Activated naive CD8-positive, alpha-beta T cell treated with anti-CD3 and anti-CD28 coated beads, Interleukin-2, amount 50 U/mL, for 16 hours (primary cell): ENCODE results near the gene AAGAB.
"Not testable (repeated sequence)": the region's sequence is repeated elsewhere in the genome, so short reads cannot be mapped to it uniquely, and the experiment has no call there.

ENCODE experiments used
- DNase-seq: peaks from one replicate; pipeline ENCODE4 v3.0.0-alpha.2; 2020; ENCODE audit warnings: low read depth, low spot score

The AAGAB gene

GRCh38 chr15:67253101-67253500, 1.4 kb downstream of the AAGAB start:
- DNase-seq = no peak

GRCh38 chr15:67251318-67251717, 3.1 kb downstream of the AAGAB start:
- no peak for DNase-seq

GRCh38 chr15:67249830-67250229, 4.6 kb downstream of the AAGAB start:
- no peak for DNase-seq

GRCh38 chr15:67248011-67248505, 6.4 kb downstream of the AAGAB start:
- no peak for DNase-seq

GRCh38 chr15:67246606-67247005, 7.9 kb downstream of the AAGAB start:
- DNase-seq = not testable (repeated sequence)

- DNase-seq = no peak
These were observed 9.4 kb downstream of the AAGAB start for GRCh38 chr15:67244971-67245478.

GRCh38 chr15:67242708-67243111, 11.8 kb downstream of the AAGAB start:
- no peak for DNase-seq

- DNase-seq = no peak
These were observed 13.2 kb downstream of the AAGAB start for GRCh38 chr15:67241132-67241855.

GRCh38 chr15:67240235-67241131, 14.0 kb downstream of the AAGAB start:
- DNase-seq = no peak

- no peak for DNase-seq
These were observed 21.9 kb downstream of the AAGAB start for GRCh38 chr15:67232591-67232990.

- DNase-seq = no peak
These were observed 24.0 kb downstream of the AAGAB start for GRCh38 chr15:67230504-67230903.

GRCh38 chr15:67228286-67228685, 26.2 kb downstream of the AAGAB start:
- DNase-seq = no peak

- no peak for DNase-seq
These were observed 26.6 kb downstream of the AAGAB start for GRCh38 chr15:67227846-67228245.

GRCh38 chr15:67227431-67227830, 27.0 kb downstream of the AAGAB start:
- DNase-seq = no peak

- no peak for DNase-seq
These were observed 29.1 kb downstream of the AAGAB start for GRCh38 chr15:67225336-67225735.

GRCh38 chr15:67224889-67225288, 29.6 kb downstream of the AAGAB start:
- DNase-seq = no peak

- DNase-seq = no peak
These were observed 35.2 kb downstream of the AAGAB start for GRCh38 chr15:67219288-67219687.

GRCh38 chr15:67218428-67218827, 36.0 kb downstream of the AAGAB start:
- DNase-seq = no peak

GRCh38 chr15:67216859-67217258, 37.6 kb downstream of the AAGAB start:
- no peak for DNase-seq

- DNase-seq = no peak
These were observed 39.4 kb downstream of the AAGAB start for GRCh38 chr15:67215102-67215501.

GRCh38 chr15:67212684-67213367, 41.6 kb downstream of the AAGAB start:
- DNase-seq = no peak
